Activated CD8-positive, alpha-beta memory T cell treated with anti-CD3 and anti-CD28 coated beads, Interleukin-2, amount 50 U/mL, for 4 hours (primary cell): Measurements from ENCODE around the gene UBR4.
"Not testable (repeated sequence)": the region's sequence is repeated elsewhere in the genome, so short reads cannot be mapped to it uniquely, and the experiment has no call there.

Experiments
- DNase-seq: peaks from one replicate; pipeline ENCODE4 v3.0.0-alpha.2; 2020

Gene UBR4

GRCh38 chr1:19186001-19186400, 24.1 kb downstream of the UBR4 start:
- no peak for DNase-seq

- DNase-seq = no peak
Observed at GRCh38 chr1:19182223-19182622, 27.8 kb downstream of the UBR4 start.

GRCh38 chr1:19180265-19180657, 29.8 kb downstream of the UBR4 start:
- DNase-seq = not testable (repeated sequence)

GRCh38 chr1:19179597-19180264, 30.3 kb downstream of the UBR4 start:
- no peak for DNase-seq

- DNase-seq = no peak
Observed at GRCh38 chr1:19178734-19179398, 31.2 kb downstream of the UBR4 start.

- DNase-seq = no peak
Observed at GRCh38 chr1:19177811-19178210, 32.3 kb downstream of the UBR4 start.

GRCh38 chr1:19169642-19170041, 40.4 kb downstream of the UBR4 start:
- DNase-seq = no peak

- DNase-seq = no peak
Observed at GRCh38 chr1:19167140-19167539, 42.9 kb downstream of the UBR4 start.

GRCh38 chr1:19166066-19166465, 44.0 kb downstream of the UBR4 start:
- no peak for DNase-seq

- DNase-seq = no peak
Observed at GRCh38 chr1:19165501-19165900, 44.6 kb downstream of the UBR4 start.

- DNase-seq = no peak
Observed at GRCh38 chr1:19164274-19165015, 45.6 kb downstream of the UBR4 start.

- DNase-seq = no peak
Observed at GRCh38 chr1:19163261-19163660, 46.8 kb downstream of the UBR4 start.

- no peak for DNase-seq
Observed at GRCh38 chr1:19160831-19161230, 49.2 kb downstream of the UBR4 start.

- no peak for DNase-seq
Observed at GRCh38 chr1:19157653-19158052, 52.4 kb downstream of the UBR4 start.

- no peak for DNase-seq
Observed at GRCh38 chr1:19156676-19157075, 53.4 kb downstream of the UBR4 start.

- DNase-seq = no peak
Observed at GRCh38 chr1:19154876-19155275, 55.2 kb downstream of the UBR4 start.

GRCh38 chr1:19153169-19153568, 56.9 kb downstream of the UBR4 start:
- no peak for DNase-seq

- DNase-seq = no peak
Observed at GRCh38 chr1:19151537-19151936, 58.5 kb downstream of the UBR4 start.

GRCh38 chr1:19149736-19150135, 60.3 kb downstream of the UBR4 start:
- DNase-seq = no peak

- DNase-seq = no peak
Observed at GRCh38 chr1:19140465-19140864, 69.6 kb downstream of the UBR4 start.

GRCh38 chr1:19139711-19140110, 70.4 kb downstream of the UBR4 start:
- no peak for DNase-seq

- no peak for DNase-seq
Observed at GRCh38 chr1:19138958-19139581, 71.0 kb downstream of the UBR4 start.

GRCh38 chr1:19138331-19138730, 71.7 kb downstream of the UBR4 start:
- DNase-seq = no peak

GRCh38 chr1:19137158-19137557, 72.9 kb downstream of the UBR4 start:
- DNase-seq = no peak
